ENCODE measurements around the gene OR2A25. TPM values are rescaled to one million over a fixed set of nuclear protein-coding genes. Genes with fewer than 3 reads are reported as not detected.

The OR2A25 gene
- total and polyA plus RNA-seq, 10 donors = not detected

GRCh38 chr7:144102041-144102440 is 32.4 kb downstream of the OR2A25 start:
- Histone ChIP-seq H3K9me3 (no peaks in the 10 kb centered on the region), H3K4me3 (no peak overlapping the region), H3K27ac (no peak overlapping the region), H3K36me3 (no peaks in the 10 kb centered on the region), H3K4me1 (no peaks in the 10 kb centered on the region), H3K27me3 (replicated peaks in 1 of 7) (no peaks in the 10 kb centered on the region)
- no peak for TF ChIP-seq CTCF (IDR thresholded peaks at IDR 0.05 in 8 of 11, conservative IDR thresholded peaks at IDR 0.05 in 3 of 11)
- TF ChIP-seq POLR2A (IDR thresholded peaks at IDR 0.05) = no peak
- no peak for TF ChIP-seq POLR2AphosphoS5 (IDR thresholded peaks at IDR 0.05)
- no peak for DNase-seq
- intact Hi-C loops (cut with DNase I; ENCODE audit: low total_unique reads) = no loop called here

GRCh38 chr7:144105211-144105610 is 35.6 kb downstream of the OR2A25 start:
- DNase-seq = no peak

GRCh38 chr7:144109283-144109682 is 39.7 kb downstream of the OR2A25 start, which contains the start of gene OR2A2:
Gene OR2A2, plus strand, starts transcription at chr7:144109583. Its CDS starts 0 bp downstream, at chr7:144109583.
- TF ChIP-seq POLR2A (IDR thresholded peaks at IDR 0.05) (no peak), POLR2AphosphoS5 (IDR thresholded peaks at IDR 0.05) (no peak), CTCF (IDR thresholded peaks at IDR 0.05 in 8 of 11, conservative IDR thresholded peaks at IDR 0.05 in 3 of 11) (no peak)
- WGBS, 5 donors = 88 to 95% (median 93%) methylated on average over 2 of the region's 2 CpGs
- intact Hi-C loops (cut with DNase I; ENCODE audit: low total_unique reads) = no loop called here
- H3K27me3 ChIP-seq (replicated peaks in 1 of 7) = no peaks in the 10 kb centered on the region
- H3K27ac ChIP-seq = no peak within 1 kb of the TSS
- H3K4me3 ChIP-seq = no peak within 1 kb of the TSS
- DNase-seq = no peak
- H3K36me3 ChIP-seq = no peaks in the 10 kb centered on the region
- H3K4me1 ChIP-seq = no peaks in the 10 kb centered on the region
- H3K9me3 ChIP-seq = no peaks in the 10 kb centered on the region

More at GRCh38 chr7:144105211-144105610, 35.6 kb downstream of the OR2A25 start:
- Histone ChIP-seq H3K4me3 (no peak overlapping the region), H3K9me3 (no peaks in the 10 kb centered on the region), H3K4me1 (no peaks in the 10 kb centered on the region), H3K36me3 (no peaks in the 10 kb centered on the region), H3K27ac (no peak overlapping the region), H3K27me3 (replicated peaks in 1 of 7) (no peaks in the 10 kb centered on the region)
- intact Hi-C loops (cut with DNase I; ENCODE audit: low total_unique reads) = no loop called here
- TF ChIP-seq POLR2AphosphoS5 (IDR thresholded peaks at IDR 0.05) (no peak), POLR2A (IDR thresholded peaks at IDR 0.05) (no peak), CTCF (IDR thresholded peaks at IDR 0.05 in 8 of 11, conservative IDR thresholded peaks at IDR 0.05 in 3 of 11) (no peak)

- Histone ChIP-seq H3K36me3 (no peaks in the 10 kb centered on the region), H3K27me3 (replicated peaks in 1 of 7) (no peaks in the 10 kb centered on the region), H3K4me3 (no peak overlapping the region), H3K27ac (no peak overlapping the region), H3K4me1 (no peaks in the 10 kb centered on the region), H3K9me3 (no peaks in the 10 kb centered on the region)
- 74 to 83% (median 80%) methylated on average over 5 of the region's 5 CpGs for WGBS, 5 donors
- no peak for TF ChIP-seq POLR2AphosphoS5 (IDR thresholded peaks at IDR 0.05)
- no peak for TF ChIP-seq POLR2A (IDR thresholded peaks at IDR 0.05)
- no peak for TF ChIP-seq CTCF (IDR thresholded peaks at IDR 0.05 in 8 of 11, conservative IDR thresholded peaks at IDR 0.05 in 3 of 11)
- intact Hi-C loops (cut with DNase I; ENCODE audit: low total_unique reads) = no loop called here
- no peak for DNase-seq
Observed at GRCh38 chr7:144110272-144110671, 40.7 kb downstream of the OR2A25 start.
